Forelimb muscle (tissue), 1 donor: Measurements from ENCODE around the gene PTPRT. TPM values are rescaled to one million over a fixed set of nuclear protein-coding genes. Genes with fewer than 3 reads are reported as not detected.

ENCODE experiments used
- DNase-seq: peaks from one replicate; pipeline ENCODE4 v3.0.0-alpha.2; 2013; ENCODE audit warnings: low read depth
- polyA plus RNA-seq: library from polyadenylated mRNA; unstranded; fragments of 120-200 nt; gene quantifications from one replicate; pipeline ENCODE4 v1.2.1, GENCODE V29; 2013; ENCODE audit not compliant: insufficient read length

Gene PTPRT
- polyA plus RNA-seq, 1 donor = 0.35 TPM

GRCh38 chr20:42734660-42735368, 454.9 kb downstream of the PTPRT start:
- DNase-seq = no peak

- no peak for DNase-seq
Observed at GRCh38 chr20:42721923-42722322, 467.8 kb downstream of the PTPRT start.

- no peak for DNase-seq
Observed at GRCh38 chr20:42714298-42715141, 475.2 kb downstream of the PTPRT start.

- DNase-seq = no peak
Observed at GRCh38 chr20:42708266-42708665, 481.4 kb downstream of the PTPRT start.

- DNase-seq = no peak
Observed at GRCh38 chr20:42706759-42707158, 482.9 kb downstream of the PTPRT start.

GRCh38 chr20:42705550-42705949, 484.2 kb downstream of the PTPRT start:
- no peak for DNase-seq

- no peak for DNase-seq
Observed at GRCh38 chr20:42703744-42704143, 486.0 kb downstream of the PTPRT start.

- DNase-seq = no peak
Observed at GRCh38 chr20:42701948-42702347, 487.8 kb downstream of the PTPRT start.

- DNase-seq = no peak
Observed at GRCh38 chr20:42700372-42700771, 489.3 kb downstream of the PTPRT start.

GRCh38 chr20:42697962-42698361, 491.7 kb downstream of the PTPRT start:
- no peak for DNase-seq

- DNase-seq = no peak
Observed at GRCh38 chr20:42690842-42691437, 498.8 kb downstream of the PTPRT start.

- no peak for DNase-seq
Observed at GRCh38 chr20:42688576-42688975, 501.1 kb downstream of the PTPRT start.

- DNase-seq = no peak
Observed at GRCh38 chr20:42686057-42686456, 503.6 kb downstream of the PTPRT start.

GRCh38 chr20:42678895-42679294, 510.8 kb downstream of the PTPRT start:
- DNase-seq = no peak

- DNase-seq = no peak
Observed at GRCh38 chr20:42656130-42656529, 533.6 kb downstream of the PTPRT start.

- DNase-seq = no peak
Observed at GRCh38 chr20:42652266-42652665, 537.4 kb downstream of the PTPRT start.

GRCh38 chr20:42650191-42650746, 539.4 kb downstream of the PTPRT start:
- no peak for DNase-seq

GRCh38 chr20:42649748-42650147, 540.0 kb downstream of the PTPRT start:
- DNase-seq = no peak

- no peak for DNase-seq
Observed at GRCh38 chr20:42646250-42646649, 543.5 kb downstream of the PTPRT start.

GRCh38 chr20:42641886-42642285, 547.8 kb downstream of the PTPRT start:
- no peak for DNase-seq

- DNase-seq = no peak
Observed at GRCh38 chr20:42639140-42639539, 550.6 kb downstream of the PTPRT start.

GRCh38 chr20:42635699-42636411, 553.9 kb downstream of the PTPRT start:
- no peak for DNase-seq
